NT2/D1 (cell line): ENCODE measurements around the gene VSIG10.
"Not testable (repeated sequence)": the region's sequence is repeated elsewhere in the genome, so short reads cannot be mapped to it uniquely, and the experiment has no call there.

Experiments used
- DNase-seq: peaks from one replicate; pipeline ENCODE4 v3.0.0-alpha.2; 2011; ENCODE audit warnings: low read depth, low spot score
- H3K27me3 ChIP-seq: 2 replicates; pipeline ENCODE4 v1.6.0; 2011; ENCODE audit warnings: mild to moderate bottlenecking; ENCODE audit not compliant: insufficient read length, insufficient read depth
- H3K36me3 ChIP-seq: 2 replicates; pipeline ENCODE4 v1.6.1; 2011; ENCODE audit warnings: mild to moderate bottlenecking, low read length, mixed read lengths; ENCODE audit not compliant: insufficient read depth, insufficient read length
- H3K4me1 ChIP-seq: 2 replicates; pipeline ENCODE4 v1.5.1; 2011; ENCODE audit not compliant: insufficient read depth, insufficient read length
- H3K4me3 ChIP-seq: 2 replicates; pipeline ENCODE4 v1.5.1; 2011; ENCODE audit warnings: low read depth; ENCODE audit not compliant: insufficient read length
- H3K9ac ChIP-seq: 2 replicates; pipeline ENCODE4 v1.6.0; 2011; ENCODE audit warnings: low read depth; ENCODE audit not compliant: insufficient read length
- H3K9me3 ChIP-seq: 2 replicates; pipeline ENCODE4 v1.5.1; 2011; ENCODE audit warnings: mild to moderate bottlenecking, low read length; ENCODE audit not compliant: insufficient read depth
- SUZ12 ChIP-seq: IDR thresholded peaks from 2 replicates; pipeline ENCODE4 v1.6.1; 2011; ENCODE audit not compliant: insufficient read length, insufficient read depth; ENCODE audit errors: extremely low read depth
- YY1 ChIP-seq: IDR thresholded peaks from 2 replicates; pipeline ENCODE4 v1.6.1; 2011; ENCODE audit not compliant: insufficient read length, insufficient read depth
- ZNF274 ChIP-seq: IDR thresholded peaks from 2 replicates; pipeline ENCODE4 v1.6.1; 2011; ENCODE audit warnings: mild to moderate bottlenecking, low read depth, low read length

Gene VSIG10

DNA sequence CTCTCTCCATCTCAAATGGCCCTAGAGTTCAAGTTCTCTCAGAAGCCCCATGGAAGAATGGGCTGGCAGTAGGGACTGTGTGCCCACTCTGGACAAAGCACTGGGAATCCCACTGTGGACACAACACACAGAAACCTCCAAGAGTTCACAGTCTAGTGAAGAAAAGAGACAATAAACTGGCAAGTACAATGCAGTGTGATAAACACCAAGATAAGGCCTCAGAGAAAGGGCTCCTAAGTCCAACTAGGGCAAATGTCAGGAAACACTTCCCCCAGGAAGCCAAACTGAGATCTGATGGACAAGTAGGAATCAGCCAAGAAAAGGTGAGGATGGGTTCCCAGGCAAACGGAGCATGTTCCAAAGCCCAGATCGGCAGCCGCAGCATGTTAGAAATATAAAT lies 5.4 kb downstream of the VSIG10 start:
- no peaks in the 10 kb centered on the region for H3K27me3 ChIP-seq
- H3K36me3 ChIP-seq = peaks cover 17% of the 10 kb centered on the region
- DNase-seq = no peak
- H3K9ac ChIP-seq = no peak overlapping the region
- H3K4me3 ChIP-seq = no peak overlapping the region
- TF ChIP-seq YY1 = no peak
- TF ChIP-seq ZNF274 = no peak
- no peak for TF ChIP-seq SUZ12
- H3K4me1 ChIP-seq = peaks cover 10% of the 10 kb centered on the region
- H3K9me3 ChIP-seq = no peaks in the 10 kb centered on the region

- no peak overlapping the region for H3K9ac ChIP-seq
These were observed 9.8 kb downstream of the VSIG10 start for GRCh38 chr12:118094039-118094438.

DNA sequence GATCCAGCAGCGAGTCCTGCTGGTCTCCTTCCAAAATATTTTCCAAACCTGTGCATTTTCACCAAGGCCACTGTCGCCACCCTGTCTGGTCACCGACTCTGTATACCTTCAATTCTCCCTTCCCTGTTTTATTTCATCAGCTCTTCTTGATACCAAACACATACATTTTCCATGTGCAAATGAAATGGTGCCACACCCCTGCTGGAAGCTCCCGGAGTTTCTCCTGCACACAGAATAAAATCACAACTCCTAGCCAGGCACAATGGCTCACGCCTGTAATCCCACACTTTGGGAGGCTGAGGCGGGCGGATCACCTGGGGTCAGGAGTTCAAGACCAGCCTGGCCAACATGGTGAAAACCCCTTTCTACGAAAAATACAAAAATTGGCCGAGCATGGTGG lies 14.0 kb downstream of the VSIG10 start:
- no peak overlapping the region for H3K4me3 ChIP-seq

More at GRCh38 chr12:118094039-118094438, 9.8 kb downstream of the VSIG10 start:
- H3K4me1 ChIP-seq = peaks cover 5% of the 10 kb centered on the region
- peaks cover 37% of the 10 kb centered on the region for H3K36me3 ChIP-seq
- no peaks in the 10 kb centered on the region for H3K27me3 ChIP-seq
- TF ChIP-seq ZNF274 (no peak), YY1 (no peak), SUZ12 (no peak)
- DNase-seq = no peak
- H3K9me3 ChIP-seq = no peaks in the 10 kb centered on the region
- no peak overlapping the region for H3K4me3 ChIP-seq

DNA sequence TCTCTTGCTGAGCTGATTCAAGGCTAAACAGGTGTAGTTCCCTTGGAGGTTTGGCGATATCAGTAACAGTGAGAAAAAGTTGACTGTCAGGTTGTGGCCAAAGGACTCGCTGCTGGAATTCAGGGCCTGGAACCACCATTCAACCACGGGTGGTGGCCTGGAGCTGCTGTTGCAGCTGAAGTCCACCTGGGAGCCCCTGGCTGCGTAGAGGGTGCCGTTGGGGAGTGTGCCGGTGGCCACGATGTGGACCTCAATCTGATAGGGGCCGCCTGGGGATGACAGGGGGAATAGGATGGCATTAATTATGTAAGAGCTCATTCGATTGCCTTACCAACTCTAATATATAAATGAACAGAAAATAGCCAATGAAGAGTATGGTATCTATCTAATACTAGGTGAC lies 21.6 kb downstream of the VSIG10 start:
- no peaks in the 10 kb centered on the region for H3K9me3 ChIP-seq
- no peaks in the 10 kb centered on the region for H3K4me1 ChIP-seq

More for the DNA sequence above, 14.0 kb downstream of the VSIG10 start:
- TF ChIP-seq YY1 (no peak), SUZ12 (no peak), ZNF274 (no peak)
- Histone ChIP-seq H3K9ac (no peak overlapping the region), H3K4me1 (peaks cover 3% of the 10 kb centered on the region), H3K36me3 (peaks cover 32% of the 10 kb centered on the region), H3K9me3 (no peaks in the 10 kb centered on the region), H3K27me3 (no peaks in the 10 kb centered on the region)
- DNase-seq = no peak

GRCh38 chr12:118081521-118081920 lies 22.3 kb downstream of the VSIG10 start:
- not testable (repeated sequence) for DNase-seq, H3K4me1 ChIP-seq, H3K4me3 ChIP-seq, H3K27me3 ChIP-seq, H3K9me3 ChIP-seq, H3K9ac ChIP-seq
- H3K36me3 ChIP-seq = peaks cover 43% of the 10 kb centered on the region

More for the DNA sequence above, 21.6 kb downstream of the VSIG10 start:
- Histone ChIP-seq H3K9ac (no peak overlapping the region), H3K27me3 (no peaks in the 10 kb centered on the region), H3K4me3 (no peak overlapping the region), H3K36me3 (peaks cover 37% of the 10 kb centered on the region)
- TF ChIP-seq SUZ12 = no peak
- no peak for TF ChIP-seq ZNF274
- no peak for TF ChIP-seq YY1
- DNase-seq = no peak

DNA sequence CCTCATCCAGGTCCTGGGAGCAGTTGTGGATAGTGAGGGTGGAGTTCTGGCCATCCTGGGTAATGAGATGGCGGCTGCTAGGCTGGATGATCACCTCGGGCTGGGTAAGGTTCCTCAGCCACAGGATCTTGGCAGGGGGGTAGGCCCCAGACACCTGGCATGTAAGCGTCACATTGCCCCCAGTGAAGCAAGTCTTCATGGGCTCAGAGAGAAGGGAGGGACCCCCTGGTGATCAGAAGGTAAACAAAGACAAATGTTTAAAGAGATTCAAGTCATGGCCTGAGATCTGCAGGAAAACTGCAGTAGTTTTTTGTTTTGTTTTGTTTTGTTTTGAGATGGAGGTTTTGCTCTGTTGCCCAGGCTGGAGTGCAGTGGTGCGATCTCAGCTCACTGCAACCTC lies 30.0 kb downstream of the VSIG10 start:
- H3K9me3 ChIP-seq = no peaks in the 10 kb centered on the region
- peaks cover 57% of the 10 kb centered on the region for H3K36me3 ChIP-seq
- TF ChIP-seq ZNF274 (no peak), YY1 (no peak), SUZ12 (no peak)
- H3K4me3 ChIP-seq = no peak overlapping the region
- H3K9ac ChIP-seq = no peak overlapping the region
- no peaks in the 10 kb centered on the region for H3K27me3 ChIP-seq
- no peak for DNase-seq
- no peaks in the 10 kb centered on the region for H3K4me1 ChIP-seq

DNA sequence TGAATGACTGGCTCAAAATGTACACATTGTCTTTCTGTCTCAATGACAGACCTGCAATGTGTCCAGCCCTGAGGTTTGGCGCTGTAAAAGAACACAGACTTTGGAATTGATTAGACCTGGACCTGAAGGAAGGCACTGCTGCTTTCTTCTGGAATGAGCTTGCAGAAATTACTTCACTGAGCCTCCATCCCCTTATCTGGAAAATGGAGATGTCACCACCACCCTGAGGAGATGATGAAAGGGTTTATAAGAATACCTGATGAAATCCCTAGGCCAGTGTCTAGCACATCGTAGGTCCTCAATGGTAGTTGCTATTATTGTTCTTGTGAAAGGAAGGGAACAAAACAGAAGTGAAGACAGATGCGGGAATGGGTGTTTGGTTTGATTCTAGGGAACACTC lies 33.2 kb downstream of the VSIG10 start:
- DNase-seq = no peak
- no peaks in the 10 kb centered on the region for H3K27me3 ChIP-seq
- H3K4me3 ChIP-seq = no peak overlapping the region
- no peaks in the 10 kb centered on the region for H3K9me3 ChIP-seq
- no peak for TF ChIP-seq YY1
- no peak for TF ChIP-seq ZNF274
- no peak for TF ChIP-seq SUZ12
- H3K36me3 ChIP-seq = peaks cover 44% of the 10 kb centered on the region
- no peak overlapping the region for H3K9ac ChIP-seq
- no peaks in the 10 kb centered on the region for H3K4me1 ChIP-seq

- Histone ChIP-seq H3K9me3 (no peaks in the 10 kb centered on the region), H3K4me3 (no peak overlapping the region)
These were observed 35.4 kb downstream of the VSIG10 start for GRCh38 chr12:118068445-118068844.

More at GRCh38 chr12:118068445-118068844, 35.4 kb downstream of the VSIG10 start:
- Histone ChIP-seq H3K27me3 (no peaks in the 10 kb centered on the region), H3K9ac (no peak overlapping the region), H3K4me1 (no peaks in the 10 kb centered on the region), H3K36me3 (peaks cover 38% of the 10 kb centered on the region)
- DNase-seq = no peak
- no peak for TF ChIP-seq YY1
- TF ChIP-seq SUZ12 = no peak
- no peak for TF ChIP-seq ZNF274
